ENCODE data around the gene RUNX2.

RUNX2 gene

DNA sequence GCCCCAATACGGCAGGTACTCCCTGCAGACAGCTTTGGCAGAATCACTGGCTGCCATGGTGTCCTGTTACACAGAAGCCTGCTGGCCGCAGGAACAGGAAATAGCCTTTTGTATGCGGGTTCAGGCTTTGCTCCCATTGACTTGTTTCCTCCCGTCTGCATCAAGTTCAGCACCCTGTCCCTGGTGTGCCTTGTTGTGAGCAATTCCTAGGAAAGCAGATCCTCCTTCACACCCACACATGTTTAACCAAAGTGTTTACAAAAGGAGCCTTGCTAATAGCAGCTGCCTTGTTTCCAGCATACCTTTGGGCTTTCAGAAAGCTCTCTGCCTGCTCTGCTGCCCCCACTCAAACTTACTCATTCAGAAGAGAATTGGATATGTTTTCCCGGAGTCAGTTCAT, 176.8 kb downstream of the RUNX2 start:
- Histone ChIP-seq H3K9ac (ENCODE audit: low read depth in 1 of 2, low read length in 2 of 2) (no peak overlapping the region), H3K9me3 (ENCODE audit: control insufficient read depth in 1 of 2, low read length in 2 of 2) (no peaks in the 10 kb centered on the region), H3K4me3 (ENCODE audit: low read depth in 1 of 2, low read length in 2 of 2) (no peak overlapping the region), H3K27ac (ENCODE audit: low read depth, low read length) (no peak overlapping the region), H3K27me3 (ENCODE audit: control insufficient read depth in 1 of 2, insufficient read depth in 2 of 2, low read length in 2 of 2) (no peaks in the 10 kb centered on the region), H3K36me3 (ENCODE audit: control insufficient read depth in 1 of 2, insufficient read depth in 2 of 2, low read length in 2 of 2) (no peaks in the 10 kb centered on the region), H3K4me1 (ENCODE audit: control insufficient read depth in 1 of 2, insufficient read depth in 2 of 2, low read length in 2 of 2) (peaks cover 0 to 4% of the 10 kb centered on the region in 2 donors)

DNA sequence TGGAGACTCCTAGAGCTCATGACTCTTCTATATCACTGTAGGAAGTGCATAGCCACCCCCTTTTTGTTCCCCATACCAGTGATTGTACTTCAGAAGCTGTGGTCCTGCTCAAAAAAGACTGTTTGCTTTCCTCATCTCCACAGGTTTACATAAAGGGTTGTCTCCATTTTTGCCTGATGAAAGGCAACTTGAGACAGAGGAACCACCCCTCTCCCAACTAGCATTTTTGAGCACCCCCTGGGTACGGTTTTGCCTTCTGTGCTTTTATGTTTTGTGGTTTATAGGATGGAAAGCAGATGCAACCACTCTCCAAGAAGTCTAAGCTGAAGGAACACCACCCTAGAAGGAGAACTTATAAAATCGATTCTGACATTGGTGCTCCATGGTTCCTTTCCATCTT, 177.3 kb downstream of the RUNX2 start:
- Histone ChIP-seq H3K9me3 (ENCODE audit: control insufficient read depth in 1 of 2, low read length in 2 of 2) (no peaks in the 10 kb centered on the region), H3K4me1 (ENCODE audit: control insufficient read depth in 1 of 2, insufficient read depth in 2 of 2, low read length in 2 of 2) (peaks cover 0 to 4% of the 10 kb centered on the region in 2 donors), H3K36me3 (ENCODE audit: control insufficient read depth in 1 of 2, insufficient read depth in 2 of 2, low read length in 2 of 2) (no peaks in the 10 kb centered on the region), H3K9ac (ENCODE audit: low read depth in 1 of 2, low read length in 2 of 2) (no peak overlapping the region), H3K27me3 (ENCODE audit: control insufficient read depth in 1 of 2, insufficient read depth in 2 of 2, low read length in 2 of 2) (no peaks in the 10 kb centered on the region), H3K4me3 (ENCODE audit: low read depth in 1 of 2, low read length in 2 of 2) (no peak overlapping the region), H3K27ac (ENCODE audit: low read depth, low read length) (no peak overlapping the region)

DNA sequence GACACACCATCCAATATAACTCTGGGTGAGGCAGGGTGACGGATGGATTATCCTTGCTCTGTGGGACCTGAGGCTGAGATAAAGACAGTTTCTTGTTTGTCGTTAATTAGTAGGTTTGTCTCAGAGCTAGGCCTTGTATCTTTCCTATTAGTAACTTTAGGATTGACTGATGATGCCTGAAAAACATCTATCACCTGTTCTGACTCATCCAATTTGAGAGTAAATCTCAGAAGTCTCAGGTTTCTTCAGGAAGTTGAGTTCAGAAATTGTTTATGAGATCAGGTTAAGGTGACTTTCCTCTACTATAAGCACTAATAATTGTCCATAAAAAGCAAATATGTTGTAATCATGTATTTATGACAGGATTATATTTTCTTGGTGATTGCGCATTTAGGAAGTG, 179.1 kb downstream of the RUNX2 start:
- no peak overlapping the region for H3K4me3 ChIP-seq (ENCODE audit: low read depth in 1 of 2, low read length in 2 of 2)
- H3K36me3 ChIP-seq (ENCODE audit: control insufficient read depth in 1 of 2, insufficient read depth in 2 of 2, low read length in 2 of 2): peaks cover 0 to 1% of the 10 kb centered on the region in 2 donors
- H3K27ac ChIP-seq (ENCODE audit: low read depth, low read length): no peak overlapping the region
- H3K4me1 ChIP-seq (ENCODE audit: control insufficient read depth in 1 of 2, insufficient read depth in 2 of 2, low read length in 2 of 2): peaks cover 0 to 4% of the 10 kb centered on the region in 2 donors
- no peaks in the 10 kb centered on the region for H3K9me3 ChIP-seq (ENCODE audit: control insufficient read depth in 1 of 2, low read length in 2 of 2)
- no peak overlapping the region for H3K9ac ChIP-seq (ENCODE audit: low read depth in 1 of 2, low read length in 2 of 2)
- H3K27me3 ChIP-seq (ENCODE audit: control insufficient read depth in 1 of 2, insufficient read depth in 2 of 2, low read length in 2 of 2): no peaks in the 10 kb centered on the region

DNA sequence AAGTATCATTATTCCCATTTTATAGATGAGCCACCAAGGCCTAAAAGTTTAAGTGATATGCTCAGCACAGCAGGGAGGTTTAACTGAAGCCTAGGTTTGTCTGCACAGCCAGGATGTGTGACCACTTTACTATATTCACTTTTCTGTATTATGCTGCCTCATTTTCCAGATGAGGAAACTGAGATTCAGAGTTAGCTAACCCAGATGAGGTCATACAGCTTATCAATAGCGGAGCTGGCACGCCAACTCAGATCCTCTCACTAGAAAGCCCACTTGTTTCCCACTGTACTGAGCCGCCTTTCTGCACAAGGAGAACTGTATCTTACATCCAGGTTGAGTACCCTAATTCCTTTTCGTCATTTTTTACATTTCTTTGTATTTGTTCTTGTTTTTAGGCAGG, 181.3 kb downstream of the RUNX2 start:
- no peak overlapping the region for H3K9ac ChIP-seq (ENCODE audit: low read depth in 1 of 2, low read length in 2 of 2)
- no peaks in the 10 kb centered on the region for H3K9me3 ChIP-seq (ENCODE audit: control insufficient read depth in 1 of 2, low read length in 2 of 2)
- H3K27ac ChIP-seq (ENCODE audit: low read depth, low read length): no peak overlapping the region
- H3K36me3 ChIP-seq (ENCODE audit: control insufficient read depth in 1 of 2, insufficient read depth in 2 of 2, low read length in 2 of 2): peaks cover 3 to 9% of the 10 kb centered on the region in 2 donors
- H3K27me3 ChIP-seq (ENCODE audit: control insufficient read depth in 1 of 2, insufficient read depth in 2 of 2, low read length in 2 of 2): no peaks in the 10 kb centered on the region
- no peak overlapping the region for H3K4me3 ChIP-seq (ENCODE audit: low read depth in 1 of 2, low read length in 2 of 2)
- H3K4me1 ChIP-seq (ENCODE audit: control insufficient read depth in 1 of 2, insufficient read depth in 2 of 2, low read length in 2 of 2): peaks cover 0 to 4% of the 10 kb centered on the region in 2 donors

DNA sequence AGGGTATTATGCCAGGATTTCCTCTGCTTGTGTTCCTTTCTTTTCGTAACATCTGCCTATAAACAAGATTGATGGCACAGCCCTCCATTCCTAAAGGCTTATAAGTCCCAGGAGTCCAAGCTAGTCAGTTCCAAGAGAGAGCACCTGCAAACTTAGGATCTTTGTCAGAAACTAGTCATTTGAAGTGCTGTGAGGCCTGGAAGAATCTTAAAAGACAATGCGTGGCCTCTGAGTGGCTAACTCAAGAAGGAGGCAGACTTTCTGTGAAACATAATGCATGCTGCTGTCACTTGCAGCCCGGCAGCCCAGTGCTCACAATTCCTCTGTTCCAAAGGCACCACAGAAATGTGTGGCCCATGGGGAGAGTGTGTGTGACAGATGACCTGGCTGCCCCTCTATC, 184.6 kb downstream of the RUNX2 start:
- Histone ChIP-seq H3K27me3 (ENCODE audit: control insufficient read depth in 1 of 2, insufficient read depth in 2 of 2, low read length in 2 of 2) (no peaks in the 10 kb centered on the region), H3K27ac (ENCODE audit: low read depth, low read length) (no peak overlapping the region), H3K4me3 (ENCODE audit: low read depth in 1 of 2, low read length in 2 of 2) (no peak overlapping the region), H3K36me3 (ENCODE audit: control insufficient read depth in 1 of 2, insufficient read depth in 2 of 2, low read length in 2 of 2) (peaks cover 3 to 9% of the 10 kb centered on the region in 2 donors), H3K9me3 (ENCODE audit: control insufficient read depth in 1 of 2, low read length in 2 of 2) (no peaks in the 10 kb centered on the region), H3K4me1 (ENCODE audit: control insufficient read depth in 1 of 2, insufficient read depth in 2 of 2, low read length in 2 of 2) (no peaks in the 10 kb centered on the region), H3K9ac (ENCODE audit: low read depth in 1 of 2, low read length in 2 of 2) (no peak overlapping the region)

DNA sequence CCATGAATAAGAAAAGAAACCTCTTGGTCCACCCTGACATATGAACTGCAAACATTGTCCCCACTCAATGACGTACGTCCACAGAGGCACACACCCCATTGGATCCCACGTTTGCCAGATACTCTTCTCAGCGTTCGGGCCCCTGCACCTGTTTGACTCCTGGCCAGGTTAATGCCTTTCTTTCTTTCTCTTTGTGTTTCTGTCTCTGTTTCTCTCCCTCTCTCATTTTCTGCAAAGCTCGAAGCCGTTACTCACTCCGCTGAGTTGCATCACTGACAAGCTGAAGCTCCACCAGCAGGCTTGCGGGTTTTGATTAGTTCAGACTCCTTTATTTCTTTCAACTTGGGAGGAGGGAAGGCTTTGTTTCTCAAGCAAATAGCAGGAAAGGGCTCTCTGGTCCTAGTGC, 185.1 kb downstream of the RUNX2 start:
- Histone ChIP-seq H3K27ac (ENCODE audit: low read depth, low read length) (no peak overlapping the region), H3K4me1 (ENCODE audit: control insufficient read depth in 1 of 2, insufficient read depth in 2 of 2, low read length in 2 of 2) (no peaks in the 10 kb centered on the region), H3K27me3 (ENCODE audit: control insufficient read depth in 1 of 2, insufficient read depth in 2 of 2, low read length in 2 of 2) (no peaks in the 10 kb centered on the region), H3K36me3 (ENCODE audit: control insufficient read depth in 1 of 2, insufficient read depth in 2 of 2, low read length in 2 of 2) (peaks cover 3 to 9% of the 10 kb centered on the region in 2 donors), H3K9ac (ENCODE audit: low read depth in 1 of 2, low read length in 2 of 2) (no peak overlapping the region), H3K4me3 (ENCODE audit: low read depth in 1 of 2, low read length in 2 of 2) (no peak overlapping the region), H3K9me3 (ENCODE audit: control insufficient read depth in 1 of 2, low read length in 2 of 2) (no peaks in the 10 kb centered on the region)

DNA sequence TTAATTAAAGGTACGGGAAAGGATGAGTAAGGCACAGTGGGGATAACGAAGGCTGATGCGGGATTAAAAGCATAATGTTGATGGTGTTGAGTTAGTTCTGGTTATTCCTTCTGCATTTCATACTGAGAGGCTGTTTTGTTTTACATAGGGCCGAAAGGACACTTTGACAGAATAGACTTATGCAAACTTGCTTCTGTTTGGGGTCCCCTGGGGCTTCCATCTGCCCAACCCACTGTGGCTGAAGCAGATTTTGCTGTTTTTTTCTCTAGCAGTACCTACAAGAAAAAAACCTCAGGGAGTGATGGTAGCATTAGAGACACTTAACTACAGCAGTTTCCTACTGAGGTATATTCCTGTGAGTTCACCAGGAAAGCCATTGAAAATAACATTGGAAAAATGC, 185.7 kb downstream of the RUNX2 start:
- Histone ChIP-seq H3K9me3 (ENCODE audit: control insufficient read depth in 1 of 2, low read length in 2 of 2) (no peaks in the 10 kb centered on the region), H3K27me3 (ENCODE audit: control insufficient read depth in 1 of 2, insufficient read depth in 2 of 2, low read length in 2 of 2) (no peaks in the 10 kb centered on the region), H3K36me3 (ENCODE audit: control insufficient read depth in 1 of 2, insufficient read depth in 2 of 2, low read length in 2 of 2) (peaks cover 3 to 9% of the 10 kb centered on the region in 2 donors), H3K27ac (ENCODE audit: low read depth, low read length) (no peak overlapping the region), H3K4me1 (ENCODE audit: control insufficient read depth in 1 of 2, insufficient read depth in 2 of 2, low read length in 2 of 2) (no peaks in the 10 kb centered on the region), H3K9ac (ENCODE audit: low read depth in 1 of 2, low read length in 2 of 2) (no peak overlapping the region), H3K4me3 (ENCODE audit: low read depth in 1 of 2, low read length in 2 of 2) (no peak overlapping the region)

DNA sequence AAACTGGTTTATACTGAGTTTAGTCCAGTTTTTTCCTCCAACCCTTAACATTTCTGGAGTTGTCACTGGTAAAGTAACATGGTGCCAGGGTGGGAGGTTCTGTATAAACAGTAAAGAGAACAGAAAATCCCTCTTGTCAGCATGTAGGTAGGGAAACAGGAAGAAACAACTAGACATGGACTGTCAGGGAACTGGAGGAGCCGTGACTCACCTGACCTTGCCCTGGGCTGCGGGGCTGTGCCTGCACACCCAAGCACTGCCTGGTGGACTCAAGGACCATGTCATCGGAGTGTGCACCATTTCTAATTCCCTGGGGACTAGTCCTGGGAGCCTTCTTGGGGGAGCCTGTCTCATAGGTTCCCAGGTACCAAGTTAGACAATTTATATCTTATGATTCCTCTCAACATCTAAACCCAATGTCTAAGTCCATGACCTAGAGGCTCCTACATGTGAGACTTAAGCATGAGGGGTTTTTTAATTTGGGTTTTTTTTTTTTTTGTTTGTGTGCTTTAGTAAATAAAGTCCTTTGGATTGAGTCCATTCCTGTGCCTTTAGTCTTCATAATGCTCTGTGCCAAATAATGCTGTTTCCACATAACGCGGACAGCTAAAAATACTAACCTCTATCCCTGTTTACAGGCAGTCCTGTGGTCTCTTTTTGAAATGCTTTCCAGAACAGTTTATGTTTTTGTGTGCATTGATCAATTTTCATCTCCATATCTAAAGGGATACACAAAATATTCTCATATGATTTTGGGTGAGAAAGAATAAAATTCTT, 186.5 kb downstream of the RUNX2 start:
- H3K27me3 ChIP-seq (ENCODE audit: control insufficient read depth in 1 of 2, insufficient read depth in 2 of 2, low read length in 2 of 2): no peaks in the 10 kb centered on the region
- no peak overlapping the region for H3K4me3 ChIP-seq (ENCODE audit: low read depth in 1 of 2, low read length in 2 of 2)
- no peak overlapping the region for H3K27ac ChIP-seq (ENCODE audit: low read depth, low read length)
- no peaks in the 10 kb centered on the region for H3K9me3 ChIP-seq (ENCODE audit: control insufficient read depth in 1 of 2, low read length in 2 of 2)
- H3K9ac ChIP-seq (ENCODE audit: low read depth in 1 of 2, low read length in 2 of 2): no peak overlapping the region
- H3K4me1 ChIP-seq (ENCODE audit: control insufficient read depth in 1 of 2, insufficient read depth in 2 of 2, low read length in 2 of 2): no peaks in the 10 kb centered on the region
- H3K36me3 ChIP-seq (ENCODE audit: control insufficient read depth in 1 of 2, insufficient read depth in 2 of 2, low read length in 2 of 2): peaks cover 3 to 9% of the 10 kb centered on the region in 2 donors

DNA sequence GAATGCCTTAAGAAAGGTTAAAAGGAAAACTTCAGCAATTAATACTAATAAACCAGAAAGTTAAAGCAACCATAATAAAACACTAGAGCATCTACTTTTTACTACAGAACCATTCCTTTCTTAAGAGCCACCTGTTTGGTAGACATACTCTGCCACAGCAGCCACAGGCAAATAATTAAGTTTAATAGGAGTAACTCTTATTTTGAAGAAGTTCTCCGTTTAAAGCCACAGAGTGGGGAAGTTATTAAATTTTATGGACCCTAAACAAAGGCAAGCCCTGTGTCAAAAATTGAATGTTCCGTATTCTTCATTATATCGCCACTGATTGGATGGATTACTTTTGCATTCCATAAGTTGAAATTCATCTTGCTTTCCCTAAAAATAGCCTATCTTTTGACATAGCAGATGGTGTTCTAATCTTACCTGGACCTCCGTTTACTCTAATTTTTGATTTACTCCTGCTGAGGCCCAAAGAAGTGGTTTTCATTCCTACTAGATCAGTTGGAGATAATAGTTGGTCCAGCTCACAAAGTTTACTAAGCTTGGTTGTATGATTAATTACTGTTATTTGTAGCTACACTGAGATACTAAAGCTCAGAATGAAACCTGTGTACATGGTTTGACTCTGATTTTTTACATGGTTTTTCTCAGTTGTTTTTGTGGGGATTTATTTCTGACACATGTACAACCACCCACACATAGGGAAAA, 190.0 kb downstream of the RUNX2 start:
- no peak overlapping the region for H3K4me3 ChIP-seq (ENCODE audit: low read depth in 1 of 2, low read length in 2 of 2)
- no peak overlapping the region for H3K9ac ChIP-seq (ENCODE audit: low read depth in 1 of 2, low read length in 2 of 2)
- peaks cover 0 to 5% of the 10 kb centered on the region in 2 donors for H3K4me1 ChIP-seq (ENCODE audit: control insufficient read depth in 1 of 2, insufficient read depth in 2 of 2, low read length in 2 of 2)
- H3K36me3 ChIP-seq (ENCODE audit: control insufficient read depth in 1 of 2, insufficient read depth in 2 of 2, low read length in 2 of 2): no peaks in the 10 kb centered on the region
- no peaks in the 10 kb centered on the region for H3K9me3 ChIP-seq (ENCODE audit: control insufficient read depth in 1 of 2, low read length in 2 of 2)
- H3K27me3 ChIP-seq (ENCODE audit: control insufficient read depth in 1 of 2, insufficient read depth in 2 of 2, low read length in 2 of 2): no peaks in the 10 kb centered on the region
- H3K27ac ChIP-seq (ENCODE audit: low read depth, low read length): no peak overlapping the region

DNA sequence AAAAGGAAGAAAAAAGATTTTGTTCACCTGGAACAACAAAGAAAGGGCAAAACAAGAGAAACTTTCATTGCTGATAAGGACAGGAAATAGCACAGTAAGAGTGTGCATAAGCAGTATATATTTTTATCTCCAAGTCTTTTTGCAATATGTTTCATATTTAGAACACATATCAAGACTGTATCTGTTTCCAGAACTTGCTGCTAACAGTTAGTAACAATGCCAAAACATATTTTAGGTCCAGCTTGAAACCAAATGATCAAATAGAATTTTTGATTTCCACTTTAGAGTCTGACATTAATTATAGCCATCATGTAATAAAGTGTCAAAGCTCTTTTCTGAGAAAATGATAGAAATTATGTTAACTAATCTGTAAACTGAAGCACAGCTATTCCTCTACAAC, 193.1 kb downstream of the RUNX2 start:
- no peak overlapping the region for H3K4me3 ChIP-seq (ENCODE audit: low read depth in 1 of 2, low read length in 2 of 2)
- no peak overlapping the region for H3K27ac ChIP-seq (ENCODE audit: low read depth, low read length)
- H3K9ac ChIP-seq (ENCODE audit: low read depth in 1 of 2, low read length in 2 of 2): no peak overlapping the region
- H3K9me3 ChIP-seq (ENCODE audit: control insufficient read depth in 1 of 2, low read length in 2 of 2): no peaks in the 10 kb centered on the region
- H3K4me1 ChIP-seq (ENCODE audit: control insufficient read depth in 1 of 2, insufficient read depth in 2 of 2, low read length in 2 of 2): peaks cover 0 to 5% of the 10 kb centered on the region in 2 donors
- no peaks in the 10 kb centered on the region for H3K27me3 ChIP-seq (ENCODE audit: control insufficient read depth in 1 of 2, insufficient read depth in 2 of 2, low read length in 2 of 2)
- H3K36me3 ChIP-seq (ENCODE audit: control insufficient read depth in 1 of 2, insufficient read depth in 2 of 2, low read length in 2 of 2): no peaks in the 10 kb centered on the region
